B cell (primary cell): Measurements from ENCODE around the gene PRODH. TPM values are rescaled to one million over a fixed set of nuclear protein-coding genes. Genes with fewer than 3 reads are reported as not detected.

Experiments used
- ATAC-seq: fragments of 200-7000 bp; cut with Tn5 transposase; one replicate; pipeline ENCODE4 v1.10.0; 2021; ENCODE audit warnings: low read depth, mild to moderate bottlenecking, moderate number of reproducible peaks, moderate library complexity
- CTCF ChIA-PET: fragments of 350-600 bp; sonication (Branson Sonifier 250); formaldehyde crosslinking; loops from one replicate; lab custom pipeline; 2021; ENCODE audit warnings: antibody characterized with exemption, inconsistent platforms; lab: Charles Lee
- POLR2A ChIA-PET: fragments of 350-600 bp; sonication (Branson Sonifier 250); formaldehyde crosslinking; loops from one replicate; lab custom pipeline; 2021; ENCODE audit warnings: antibody characterized with exemption; lab: Charles Lee
- DNase-seq: peaks from one replicate; pipeline ENCODE4 v3.0.0; 2013
- H2AFZ ChIP-seq: 2 replicates; pipeline ENCODE4 v1.6.1; 2012; ENCODE audit warnings: mild to moderate bottlenecking, low read depth, low read length; ENCODE audit not compliant: insufficient read depth, poor library complexity, severe bottlenecking
- H3K27ac ChIP-seq, 2 donors: 1 replicate in 1 of 2; 2 replicates in 1 of 2; pipeline ENCODE4 v1.5.1; 2012 to 2013; ENCODE audit warnings: low read length in 2 of 2, mild to moderate bottlenecking in 2 of 2, moderate library complexity in 1 of 2
- H3K27me3 ChIP-seq, 4 experiments: fragments of 200-600 bp in 1 of 4; sonication (generic) in 1 of 4; replicated peaks in 1 of 4; 1 replicate in 2 of 4; 2 replicates in 2 of 4; pipeline versions ENCODE4 v1.6.1 to v1.7.0; 2013 to 2016; ENCODE audit warnings: low read length in 3 of 4, mild to moderate bottlenecking in 2 of 4, mixed read lengths in 1 of 4, moderate library complexity in 1 of 4; ENCODE audit not compliant: insufficient read depth in 4 of 4, control insufficient read depth in 3 of 4; ENCODE audit errors: control extremely low read depth in 1 of 4
- H3K36me3 ChIP-seq, 2 experiments: replicated peaks in 1 of 2; 1 replicate in 1 of 2; 2 replicates in 1 of 2; pipeline versions ENCODE4 v1.6.1 to v1.7.1; 2013; ENCODE audit warnings: low read length in 1 of 2; ENCODE audit not compliant: insufficient read depth in 2 of 2, control insufficient read depth in 1 of 2; ENCODE audit errors: control extremely low read depth in 1 of 2, extremely low read depth in 1 of 2
- H3K4me1 ChIP-seq, 2 donors: fragments of 200-600 bp in 1 of 2; sonication (generic) in 1 of 2; 1 replicate in 1 of 2; 2 replicates in 1 of 2; pipeline versions ENCODE4 v1.5.1 to v1.6.1; 2013 to 2017; ENCODE audit warnings: low read length in 2 of 2; ENCODE audit not compliant: control insufficient read depth in 2 of 2, insufficient read depth in 2 of 2
- H3K4me2 ChIP-seq: replicated peaks from 2 replicates; pipeline ENCODE3; 2012; ENCODE audit warnings: mild to moderate bottlenecking, low read depth, low read length; ENCODE audit not compliant: poor library complexity, severe bottlenecking
- H3K4me3 ChIP-seq, 5 experiments: fragments of 200-600 bp in 1 of 5; sonication (generic) in 1 of 5; 1 replicate in 3 of 5; 2 replicates in 2 of 5; pipeline versions ENCODE4 v1.5.1 to v1.7.0; 2011 to 2016; ENCODE audit warnings: low read length in 4 of 5, mild to moderate bottlenecking in 4 of 5, low read depth in 2 of 5, control low read depth in 1 of 5, moderate library complexity in 1 of 5; ENCODE audit not compliant: insufficient read depth in 1 of 5; ENCODE audit errors: control extremely low read depth in 1 of 5, extremely low read depth in 1 of 5
- H3K79me2 ChIP-seq: fragments of 200-600 bp; sonication (generic); one replicate; pipeline ENCODE4 v1.6.0; 2016; ENCODE audit warnings: low read length; ENCODE audit not compliant: control insufficient read depth, insufficient read depth
- H3K9ac ChIP-seq: fragments of 200-600 bp; sonication (generic); 2 replicates; pipeline ENCODE4 v1.6.1; 2017; ENCODE audit warnings: mild to moderate bottlenecking, low read length, moderate library complexity
- H3K9me3 ChIP-seq, 3 donors: one replicate each; pipeline versions ENCODE4 v1.6.1 to v1.7.1; 2013; ENCODE audit warnings: low read length in 2 of 3; ENCODE audit not compliant: control insufficient read depth in 2 of 3, insufficient read depth in 1 of 3; ENCODE audit errors: control extremely low read depth in 1 of 3
- H4K20me1 ChIP-seq: 2 replicates; pipeline ENCODE4 v1.6.0; 2012; ENCODE audit warnings: mild to moderate bottlenecking, low read length; ENCODE audit not compliant: insufficient read depth, control insufficient read depth, poor library complexity, severe bottlenecking
- H3K27ac Mint-ChIP-seq: one replicate; pipeline ENCODE4 v1.8.0; 2021; ENCODE audit warnings: mixed read lengths
- H3K27me3 Mint-ChIP-seq: one replicate; pipeline ENCODE4 v1.8.0; 2021; ENCODE audit warnings: mixed read lengths
- H3K4me1 Mint-ChIP-seq: one replicate; pipeline ENCODE4 v1.8.0; 2021; ENCODE audit warnings: mixed read lengths
- H3K4me3 Mint-ChIP-seq: one replicate; pipeline ENCODE4 v1.8.0; 2021; ENCODE audit warnings: mixed read lengths
- H3K9me3 Mint-ChIP-seq: one replicate; pipeline ENCODE4 v1.8.0; 2022; ENCODE audit warnings: mixed read lengths; ENCODE audit not compliant: insufficient read depth
- EZH2 ChIP-seq: IDR thresholded peaks from 2 replicates; pipeline ENCODE4 v1.6.1; 2012; ENCODE audit warnings: borderline replicate concordance, low read depth, mild to moderate bottlenecking, moderate library complexity, low read length; ENCODE audit not compliant: insufficient read depth, poor library complexity, severe bottlenecking
- WGBS: methylation state at CpG from one replicate; pipeline ENCODE4 v1.1.5; 2013; ENCODE audit warnings: missing lambda C conversion rate; ENCODE audit not compliant: insufficient coverage; 5-methylcytosine and 5-hydroxymethylcytosine counted together
- intact Hi-C: fragments of 100-400 bp; cut with micrococcal nuclease; formaldehyde crosslinking; loops from one replicate; pipeline ENCODE4 v1.10.0; 2022
- polyA plus RNA-seq: library from polyadenylated mRNA; depleted of rRNA; stranded (reverse); fragments of >200 nt; gene quantifications from 2 replicates; pipeline ENCODE4 v1.2.3, GENCODE V29; 2012
- total RNA-seq, 2 donors: library from RNA; stranded (reverse); fragments of 120-200 nt in 1 of 2; gene quantifications; 1 replicate in 1 of 2; 2 replicates in 1 of 2; pipeline versions ENCODE4 v1.2.3 to v1.2.4, GENCODE V29; 2013 to 2022
- TF ChIP-seq, protein P1 (sequence below): fragments of 200-600 bp; IDR thresholded peaks from one replicate; pipeline ENCODE4 v1.8.0; 2022; ENCODE audit warnings: antibody characterized with exemption, mild to moderate bottlenecking

The PRODH gene
- total and polyA plus RNA-seq, 2 donors (not counting 1 experiment from before 2014, with no cell fraction given): not detected

- ChIA-PET CTCF (no interaction called here), POLR2A (no interaction called here)
- TF ChIP-seq EZH2: no peak
- TF ChIP-seq, protein P1, sequence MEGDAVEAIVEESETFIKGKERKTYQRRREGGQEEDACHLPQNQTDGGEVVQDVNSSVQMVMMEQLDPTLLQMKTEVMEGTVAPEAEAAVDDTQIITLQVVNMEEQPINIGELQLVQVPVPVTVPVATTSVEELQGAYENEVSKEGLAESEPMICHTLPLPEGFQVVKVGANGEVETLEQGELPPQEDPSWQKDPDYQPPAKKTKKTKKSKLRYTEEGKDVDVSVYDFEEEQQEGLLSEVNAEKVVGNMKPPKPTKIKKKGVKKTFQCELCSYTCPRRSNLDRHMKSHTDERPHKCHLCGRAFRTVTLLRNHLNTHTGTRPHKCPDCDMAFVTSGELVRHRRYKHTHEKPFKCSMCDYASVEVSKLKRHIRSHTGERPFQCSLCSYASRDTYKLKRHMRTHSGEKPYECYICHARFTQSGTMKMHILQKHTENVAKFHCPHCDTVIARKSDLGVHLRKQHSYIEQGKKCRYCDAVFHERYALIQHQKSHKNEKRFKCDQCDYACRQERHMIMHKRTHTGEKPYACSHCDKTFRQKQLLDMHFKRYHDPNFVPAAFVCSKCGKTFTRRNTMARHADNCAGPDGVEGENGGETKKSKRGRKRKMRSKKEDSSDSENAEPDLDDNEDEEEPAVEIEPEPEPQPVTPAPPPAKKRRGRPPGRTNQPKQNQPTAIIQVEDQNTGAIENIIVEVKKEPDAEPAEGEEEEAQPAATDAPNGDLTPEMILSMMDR: no peak
- no peak overlapping the region for H3K4me3 ChIP-seq
- H3K27ac ChIP-seq: no peak overlapping the region
- intact Hi-C loops: no loop called here
- Mint-ChIP-seq H3K4me1 (no peaks in the 10 kb centered on the region), H3K27ac (no peak overlapping the region), H3K27me3 (peaks cover 7% of the 10 kb centered on the region), H3K9me3 (peaks cover 2% of the 10 kb centered on the region), H3K4me3 (no peak overlapping the region)
- no peaks in the 10 kb centered on the region for H4K20me1 ChIP-seq
- H3K27me3 ChIP-seq: peaks cover 0 to 3% (median 0%) of the 10 kb centered on the region in 4 experiments
- H2AFZ ChIP-seq: no peak overlapping the region
- no peaks in the 10 kb centered on the region for H3K4me1 ChIP-seq
- ATAC-seq (no peak), DNase-seq (no peak)
- no peaks in the 10 kb centered on the region for H3K79me2 ChIP-seq
- H3K9ac ChIP-seq: no peak overlapping the region
- H3K4me2 ChIP-seq: no peak overlapping the region
- peaks cover 0 to 13% (median 10%) of the 10 kb centered on the region in 3 donors for H3K9me3 ChIP-seq
- no peaks in the 10 kb centered on the region for H3K36me3 ChIP-seq
These were observed 44.7 kb upstream of the PRODH start for GRCh38 chr22:18980829-18981228.

DNA sequence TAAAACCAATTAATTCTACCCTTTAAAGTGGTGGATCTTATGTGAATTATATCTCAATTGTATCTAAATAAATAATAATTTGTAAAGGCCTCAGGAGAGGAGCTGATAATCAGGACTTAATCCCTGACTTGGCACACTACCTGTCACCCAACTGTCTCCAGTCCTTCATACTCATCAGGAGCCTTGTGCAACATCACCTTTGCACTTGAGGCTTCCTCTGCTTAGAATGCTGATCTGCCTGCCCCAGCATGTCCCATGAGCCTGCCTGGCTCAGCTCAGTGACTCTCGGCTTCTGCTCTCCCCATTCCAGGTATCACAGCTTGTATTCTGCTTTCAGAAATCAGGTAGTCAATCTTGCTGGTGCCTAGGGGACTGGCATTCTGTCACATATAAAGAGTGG is 43.9 kb upstream of the PRODH start:
- no peak for DNase-seq
- no peaks in the 10 kb centered on the region for H3K4me1 ChIP-seq
- ChIA-PET CTCF (no interaction called here), POLR2A (no interaction called here)
- peaks cover 2% of the 10 kb centered on the region for H3K9me3 Mint-ChIP-seq
- intact Hi-C loops: no loop called here
- H3K27me3 Mint-ChIP-seq: peaks cover 7% of the 10 kb centered on the region
- H3K4me1 Mint-ChIP-seq: no peaks in the 10 kb centered on the region
- no peak overlapping the region for H3K27ac Mint-ChIP-seq
- no CpG with 5 or more reads among the region's 1 CpG for WGBS
- no peak overlapping the region for H3K4me2 ChIP-seq
- H2AFZ ChIP-seq: no peak overlapping the region
- no peaks in the 10 kb centered on the region for H3K79me2 ChIP-seq
- no peaks in the 10 kb centered on the region for H3K36me3 ChIP-seq
- peaks cover 0 to 3% (median 0%) of the 10 kb centered on the region in 4 experiments for H3K27me3 ChIP-seq
- no peak overlapping the region for H3K9ac ChIP-seq
- no peak overlapping the region for H3K4me3 ChIP-seq
- peaks cover 0 to 13% (median 10%) of the 10 kb centered on the region in 3 donors for H3K9me3 ChIP-seq
- no peak overlapping the region for H3K27ac ChIP-seq
- H4K20me1 ChIP-seq: no peaks in the 10 kb centered on the region
- no peak for TF ChIP-seq EZH2
- TF ChIP-seq, protein P1: no peak
- no peak for ATAC-seq
- H3K4me3 Mint-ChIP-seq: no peak overlapping the region
